PFSK-1 (cell line): ENCODE data around the gene ADD2.

Experiments
- SIN3A ChIP-seq: IDR thresholded peaks from 2 replicates; pipeline ENCODE4 v1.6.1; 2012; ENCODE audit warnings: mild to moderate bottlenecking, low read length, moderate library complexity, borderline replicate concordance; ENCODE audit not compliant: insufficient read depth
- TAF1 ChIP-seq: IDR thresholded peaks from 2 replicates; pipeline ENCODE4 v1.6.1; 2012; ENCODE audit warnings: low read length, control low read depth, borderline replicate concordance; ENCODE audit not compliant: insufficient read depth
- TF ChIP-seq, protein P1 (sequence below), 2 experiments: IDR thresholded peaks; 2 replicates each; pipeline versions ENCODE4 v1.6.1 to v1.8.0; 2011 to 2012; ENCODE audit warnings: low read depth in 2 of 2, low read length in 2 of 2, control low read depth in 1 of 2, inconsistent platforms in 1 of 2, mild to moderate bottlenecking in 1 of 2, moderate library complexity in 1 of 2; ENCODE audit not compliant: insufficient read depth in 1 of 2

DNA sequence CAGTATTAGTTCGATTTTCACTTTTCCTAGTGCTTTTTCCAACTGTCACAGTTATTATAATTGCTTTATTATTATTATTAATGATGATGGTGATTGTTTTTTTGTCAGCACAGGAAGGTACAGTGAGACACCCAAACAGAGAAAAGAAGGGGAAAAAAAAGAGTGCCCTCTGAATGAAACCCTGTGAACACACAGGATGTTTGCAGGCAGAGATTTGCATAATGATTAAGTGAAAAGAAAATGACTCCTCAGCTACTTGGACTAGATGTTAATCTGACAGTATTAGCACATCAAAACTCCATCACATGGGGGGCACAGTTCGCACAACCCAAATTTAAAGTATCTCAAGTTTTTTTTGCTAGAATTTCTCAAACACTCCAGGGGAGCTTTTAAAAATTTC is 32.9 kb downstream of the ADD2 start:
- TF ChIP-seq TAF1 = no peak
- TF ChIP-seq, protein P1, sequence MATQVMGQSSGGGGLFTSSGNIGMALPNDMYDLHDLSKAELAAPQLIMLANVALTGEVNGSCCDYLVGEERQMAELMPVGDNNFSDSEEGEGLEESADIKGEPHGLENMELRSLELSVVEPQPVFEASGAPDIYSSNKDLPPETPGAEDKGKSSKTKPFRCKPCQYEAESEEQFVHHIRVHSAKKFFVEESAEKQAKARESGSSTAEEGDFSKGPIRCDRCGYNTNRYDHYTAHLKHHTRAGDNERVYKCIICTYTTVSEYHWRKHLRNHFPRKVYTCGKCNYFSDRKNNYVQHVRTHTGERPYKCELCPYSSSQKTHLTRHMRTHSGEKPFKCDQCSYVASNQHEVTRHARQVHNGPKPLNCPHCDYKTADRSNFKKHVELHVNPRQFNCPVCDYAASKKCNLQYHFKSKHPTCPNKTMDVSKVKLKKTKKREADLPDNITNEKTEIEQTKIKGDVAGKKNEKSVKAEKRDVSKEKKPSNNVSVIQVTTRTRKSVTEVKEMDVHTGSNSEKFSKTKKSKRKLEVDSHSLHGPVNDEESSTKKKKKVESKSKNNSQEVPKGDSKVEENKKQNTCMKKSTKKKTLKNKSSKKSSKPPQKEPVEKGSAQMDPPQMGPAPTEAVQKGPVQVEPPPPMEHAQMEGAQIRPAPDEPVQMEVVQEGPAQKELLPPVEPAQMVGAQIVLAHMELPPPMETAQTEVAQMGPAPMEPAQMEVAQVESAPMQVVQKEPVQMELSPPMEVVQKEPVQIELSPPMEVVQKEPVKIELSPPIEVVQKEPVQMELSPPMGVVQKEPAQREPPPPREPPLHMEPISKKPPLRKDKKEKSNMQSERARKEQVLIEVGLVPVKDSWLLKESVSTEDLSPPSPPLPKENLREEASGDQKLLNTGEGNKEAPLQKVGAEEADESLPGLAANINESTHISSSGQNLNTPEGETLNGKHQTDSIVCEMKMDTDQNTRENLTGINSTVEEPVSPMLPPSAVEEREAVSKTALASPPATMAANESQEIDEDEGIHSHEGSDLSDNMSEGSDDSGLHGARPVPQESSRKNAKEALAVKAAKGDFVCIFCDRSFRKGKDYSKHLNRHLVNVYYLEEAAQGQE (IDR thresholded peaks at IDR 0.05; ENCODE audit: insufficient read depth in 1 of 2, low read depth in 2 of 2, low read length in 2 of 2) = no peak
- TF ChIP-seq SIN3A = no peak
